Measurements from ENCODE around the gene EMC1.
"Not testable (repeated sequence)": the region's sequence is repeated elsewhere in the genome, so short reads cannot be mapped to it uniquely, and the experiment has no call there.

Gene EMC1

DNA sequence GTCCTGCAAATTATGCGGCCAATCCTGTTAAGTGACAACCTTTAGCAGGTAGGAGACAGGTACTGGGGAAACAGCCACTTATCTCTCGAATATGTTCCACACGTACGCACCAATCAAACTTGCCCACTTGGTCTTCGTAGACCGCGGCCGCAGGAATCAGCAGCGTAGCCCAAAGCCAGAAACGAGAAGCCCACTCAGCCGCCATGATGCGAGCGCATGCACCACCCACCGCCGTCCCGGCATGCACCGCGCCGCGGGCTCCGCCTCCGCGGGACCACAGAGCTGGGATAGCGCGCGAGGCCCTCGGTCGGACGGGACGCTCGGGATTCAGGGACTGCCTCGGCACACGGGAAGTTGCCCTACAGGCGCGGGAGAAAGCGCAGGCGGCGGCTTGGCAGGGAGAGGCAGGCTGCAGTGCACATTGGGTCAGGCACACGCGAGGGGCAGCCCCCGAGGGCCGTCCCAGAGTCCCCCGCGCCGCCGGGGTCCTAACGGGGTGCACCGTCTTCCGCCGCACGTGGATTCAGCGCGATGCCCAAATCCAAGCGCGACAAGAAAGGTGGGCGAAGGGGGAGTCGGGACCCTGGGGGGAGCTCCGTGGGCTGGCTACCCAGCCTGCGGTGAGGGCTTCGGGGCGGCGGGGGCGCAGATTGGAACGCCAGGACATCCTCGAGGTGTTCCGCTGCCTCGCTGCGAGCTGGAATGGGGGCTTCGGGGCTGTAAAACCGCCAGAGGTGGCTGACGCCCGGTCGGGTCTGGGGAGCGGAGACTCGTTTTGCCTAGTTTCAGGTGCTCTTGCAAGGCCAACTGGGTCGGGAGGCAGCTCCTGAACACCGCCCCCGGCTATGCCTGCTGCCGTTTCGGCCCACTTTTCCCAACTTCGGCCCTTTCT, at the start of gene EMC1, which contains the start of gene MRTO4:
Gene EMC1 (minus strand): TSS at position 220 of the 892 bp plus-strand sequence. CDS start 15 bp downstream, at position 205.
Gene MRTO4 (plus strand): TSS at position 501 of the 892 bp plus-strand sequence. CDS start 31 bp downstream, at position 532.
- TF ChIP-seq, protein P1, sequence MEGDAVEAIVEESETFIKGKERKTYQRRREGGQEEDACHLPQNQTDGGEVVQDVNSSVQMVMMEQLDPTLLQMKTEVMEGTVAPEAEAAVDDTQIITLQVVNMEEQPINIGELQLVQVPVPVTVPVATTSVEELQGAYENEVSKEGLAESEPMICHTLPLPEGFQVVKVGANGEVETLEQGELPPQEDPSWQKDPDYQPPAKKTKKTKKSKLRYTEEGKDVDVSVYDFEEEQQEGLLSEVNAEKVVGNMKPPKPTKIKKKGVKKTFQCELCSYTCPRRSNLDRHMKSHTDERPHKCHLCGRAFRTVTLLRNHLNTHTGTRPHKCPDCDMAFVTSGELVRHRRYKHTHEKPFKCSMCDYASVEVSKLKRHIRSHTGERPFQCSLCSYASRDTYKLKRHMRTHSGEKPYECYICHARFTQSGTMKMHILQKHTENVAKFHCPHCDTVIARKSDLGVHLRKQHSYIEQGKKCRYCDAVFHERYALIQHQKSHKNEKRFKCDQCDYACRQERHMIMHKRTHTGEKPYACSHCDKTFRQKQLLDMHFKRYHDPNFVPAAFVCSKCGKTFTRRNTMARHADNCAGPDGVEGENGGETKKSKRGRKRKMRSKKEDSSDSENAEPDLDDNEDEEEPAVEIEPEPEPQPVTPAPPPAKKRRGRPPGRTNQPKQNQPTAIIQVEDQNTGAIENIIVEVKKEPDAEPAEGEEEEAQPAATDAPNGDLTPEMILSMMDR (IDR thresholded peaks at IDR 0.05; ENCODE audit: extremely low read depth, missing control alignments), result no peak
- DNase-seq (ENCODE audit: low spot score), result peak; percentile 93

DNA sequence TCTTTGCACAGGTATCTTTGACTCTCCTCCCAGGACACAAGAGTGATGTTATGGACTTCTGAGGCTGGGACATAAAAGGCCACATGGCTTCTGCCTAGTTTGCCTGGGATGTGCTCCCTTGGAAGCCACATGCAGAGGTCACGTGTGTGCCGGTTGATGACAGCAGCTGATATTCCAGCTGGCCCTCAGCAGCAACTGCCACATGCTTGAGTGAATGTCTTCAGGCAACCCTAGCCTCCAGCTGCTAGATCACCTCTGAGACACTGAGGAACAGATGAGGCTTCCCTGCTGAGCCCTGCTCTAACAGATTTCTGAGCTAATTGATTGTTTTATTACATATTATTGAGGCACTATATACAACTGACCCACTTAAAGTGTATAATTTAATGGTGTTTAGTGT, 48.9 kb upstream of the EMC1 start:
- TF ChIP-seq, protein P1 (IDR thresholded peaks at IDR 0.05; ENCODE audit: extremely low read depth, missing control alignments), result no peak
- DNase-seq (ENCODE audit: low spot score), result no peak

GRCh38 chr1:19294638-19295037, 43.3 kb upstream of the EMC1 start:
- TF ChIP-seq, protein P1 (IDR thresholded peaks at IDR 0.05; ENCODE audit: extremely low read depth, missing control alignments), result no peak
- no peak for DNase-seq (ENCODE audit: low spot score)

- DNase-seq (ENCODE audit: low spot score), result no peak
- TF ChIP-seq, protein P1 (IDR thresholded peaks at IDR 0.05; ENCODE audit: extremely low read depth, missing control alignments), result no peak
These were observed 37.9 kb upstream of the EMC1 start for GRCh38 chr1:19289244-19289643.

DNA sequence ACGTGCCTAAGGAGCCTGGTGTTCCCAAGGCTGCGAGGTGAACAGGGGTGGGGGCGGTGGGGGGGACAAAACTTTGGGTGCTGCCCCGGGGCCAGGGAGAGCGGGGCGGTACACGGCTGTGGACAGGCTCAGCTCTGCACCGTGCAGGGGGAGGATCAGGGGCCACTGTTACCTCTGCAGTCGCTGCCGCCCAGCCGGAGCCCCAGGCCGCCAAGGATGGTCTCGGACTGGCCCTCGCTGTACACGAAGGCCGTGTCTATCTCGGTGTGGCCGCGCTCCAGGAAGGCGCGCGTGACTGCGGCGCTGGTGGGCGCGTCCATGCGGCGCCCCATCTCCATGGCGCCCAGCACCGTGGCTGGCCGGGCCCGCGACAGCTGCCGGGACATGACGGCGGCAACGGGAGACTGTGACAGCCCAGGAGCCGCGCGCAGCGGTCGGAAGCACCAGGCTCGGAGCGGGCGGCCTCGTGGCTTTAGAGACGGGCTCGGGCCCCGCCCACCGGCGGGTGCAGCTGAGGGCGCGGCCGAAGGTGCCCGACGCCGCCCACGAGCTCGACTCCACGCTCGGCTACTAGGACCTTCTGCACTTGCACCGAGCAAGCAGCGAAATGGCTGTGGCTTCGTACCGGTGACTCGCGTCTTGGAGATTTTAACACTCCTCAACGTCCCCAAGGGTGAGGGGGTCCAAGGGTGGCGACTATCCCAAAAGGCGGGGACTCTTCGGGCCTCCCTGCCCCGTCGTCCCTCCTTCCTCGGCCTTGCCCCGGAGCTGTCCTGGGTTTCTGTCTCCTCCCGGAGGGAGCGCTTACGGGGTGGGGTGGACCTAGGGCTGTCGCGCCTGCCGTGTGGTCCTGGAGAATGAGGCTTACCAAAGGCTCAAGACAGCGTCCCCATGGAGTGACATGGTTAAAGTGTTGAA, 37.3 kb upstream of the EMC1 start, which contains the start of gene AKR7A3:
Gene AKR7A3 (minus strand): TSS at position 447 of the 918 bp plus-strand sequence. CDS start 61 bp downstream, at position 386.
- DNase-seq (ENCODE audit: low spot score), result peak; percentile 72

DNA sequence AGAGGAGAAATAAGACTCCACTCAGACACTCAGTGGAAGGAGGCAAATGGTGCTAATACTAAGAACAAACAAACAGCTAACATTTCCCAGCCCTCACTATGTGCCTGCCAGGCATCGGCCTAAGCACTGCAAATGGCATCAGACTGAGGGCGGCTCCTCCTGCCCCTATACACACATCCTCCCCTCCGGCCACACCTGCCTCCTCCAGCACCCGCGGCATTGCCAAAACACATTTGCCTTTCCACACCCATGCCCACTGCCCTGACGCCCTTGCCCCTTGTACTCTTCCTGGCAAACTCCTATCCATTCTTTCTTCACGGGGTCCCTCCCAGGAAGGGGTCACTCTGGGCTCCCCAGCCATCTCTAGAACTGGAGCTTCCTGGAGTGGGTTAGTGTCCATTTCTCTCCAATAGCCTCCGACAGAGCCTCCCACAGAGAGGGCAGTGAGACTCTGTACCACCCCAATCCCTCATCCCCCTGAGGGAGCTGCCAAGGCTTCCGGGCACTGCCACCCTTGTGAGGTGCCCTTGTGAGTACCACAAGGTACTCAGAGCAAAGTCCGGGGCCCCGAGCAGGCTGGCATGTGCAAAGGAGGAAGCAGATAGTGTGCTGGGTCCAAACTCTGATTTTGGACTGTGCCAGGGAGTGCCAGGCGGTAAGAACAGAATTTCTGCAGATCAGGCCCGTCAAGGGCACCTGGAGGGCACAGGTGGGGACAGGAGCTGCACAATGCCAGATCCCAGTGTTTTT, 36.3 kb upstream of the EMC1 start:
- no peak for DNase-seq (ENCODE audit: low spot score)
- TF ChIP-seq, protein P1 (IDR thresholded peaks at IDR 0.05; ENCODE audit: extremely low read depth, missing control alignments), result no peak

GRCh38 chr1:19285807-19286206, 34.5 kb upstream of the EMC1 start:
- DNase-seq (ENCODE audit: low spot score), result not testable (repeated sequence)

DNA sequence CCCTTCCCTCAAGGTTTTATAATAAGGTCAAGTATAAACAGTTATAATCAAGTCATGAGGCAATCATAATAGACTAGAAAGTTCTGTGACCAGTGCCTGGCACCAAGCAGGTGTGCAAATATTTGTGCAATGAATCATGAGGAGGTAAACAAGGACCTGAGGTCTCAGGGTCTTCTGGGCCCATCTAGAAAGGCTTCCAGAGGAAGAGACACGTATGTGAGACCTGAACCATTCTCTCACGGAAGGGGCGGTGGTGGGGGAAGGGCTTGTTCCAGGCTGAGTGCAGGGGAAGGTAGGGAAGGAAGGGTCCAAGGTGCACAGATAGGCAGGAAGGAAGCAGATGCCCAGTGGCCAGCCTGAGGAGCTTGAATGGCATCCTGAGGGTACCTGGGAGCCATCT, 34.0 kb upstream of the EMC1 start:
- DNase-seq (ENCODE audit: low spot score), result not testable (repeated sequence)
